ENCODE data around the gene FOXO3. TPM values are rescaled to one million over a fixed set of nuclear protein-coding genes. Genes with fewer than 3 reads are reported as not detected.

The FOXO3 gene
- total and polyA plus RNA-seq, 2 experiments from 2014 or later: 19.7 to 36.6 TPM

DNA sequence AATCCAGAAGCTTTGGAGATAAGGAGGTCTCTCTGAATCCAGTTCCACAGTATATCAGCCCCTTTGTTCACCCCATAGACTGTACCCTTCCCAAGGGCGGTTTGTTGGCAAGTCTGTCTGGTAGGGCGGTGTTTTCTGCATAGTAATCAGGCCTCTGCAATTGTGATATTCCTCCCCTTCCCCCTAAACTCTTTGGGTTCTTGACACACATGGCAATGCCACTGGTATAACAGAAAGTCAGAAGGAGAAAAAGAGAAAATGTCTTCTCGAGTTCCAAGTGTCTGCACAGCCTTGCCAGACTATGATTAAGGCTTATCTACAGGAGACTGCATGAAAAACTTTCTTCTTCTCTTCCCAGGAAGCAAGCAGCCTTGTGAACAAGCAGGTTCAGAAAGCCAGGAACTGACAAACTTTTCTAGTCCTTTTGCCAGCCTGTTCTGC lies 45.6 kb downstream of the FOXO3 start:
- Histone ChIP-seq H2AFZ (no peak overlapping the region), H3K36me3 (ENCODE audit: low read depth) (no peaks in the 10 kb centered on the region), H3K27me3 (replicated peaks; ENCODE audit: insufficient read depth) (no peaks in the 10 kb centered on the region), H3K9me3 (ENCODE audit: low read depth) (no peaks in the 10 kb centered on the region), H3K79me2 (ENCODE audit: insufficient read depth) (peaks cover 100% of the 10 kb centered on the region), H3F3A (ENCODE audit: insufficient read depth) (peaks cover 30% of the 10 kb centered on the region), H3K27ac (no peak overlapping the region), H3K4me2 (ENCODE audit: unreplicated experiment) (no peak overlapping the region), H3K9me2 (ENCODE audit: insufficient read depth) (no peaks in the 10 kb centered on the region), H3K4me3 (no peak overlapping the region), H4K20me1 (ENCODE audit: insufficient read depth) (peaks cover 43% of the 10 kb centered on the region; the same call in 1 of the 2 replicates), H3K9ac (no peak overlapping the region), H3K4me1 (ENCODE audit: insufficient read depth) (peaks cover 25% of the 10 kb centered on the region)
- DNase-seq: no peak
- 96% methylated on average over 3 of the region's 3 CpGs for WGBS, 2 experiments (ENCODE audit: low coverage in 1 of 2, low lambda C conversion rate in 2 of 2, missing lambda C conversion rate in 2 of 2)
- no peak for TF ChIP-seq EZH2phosphoT487 (IDR thresholded peaks at IDR 0.05; ENCODE audit: insufficient read depth, low read depth)
- in situ Hi-C loops (cut with MboI): no loop called here

DNA sequence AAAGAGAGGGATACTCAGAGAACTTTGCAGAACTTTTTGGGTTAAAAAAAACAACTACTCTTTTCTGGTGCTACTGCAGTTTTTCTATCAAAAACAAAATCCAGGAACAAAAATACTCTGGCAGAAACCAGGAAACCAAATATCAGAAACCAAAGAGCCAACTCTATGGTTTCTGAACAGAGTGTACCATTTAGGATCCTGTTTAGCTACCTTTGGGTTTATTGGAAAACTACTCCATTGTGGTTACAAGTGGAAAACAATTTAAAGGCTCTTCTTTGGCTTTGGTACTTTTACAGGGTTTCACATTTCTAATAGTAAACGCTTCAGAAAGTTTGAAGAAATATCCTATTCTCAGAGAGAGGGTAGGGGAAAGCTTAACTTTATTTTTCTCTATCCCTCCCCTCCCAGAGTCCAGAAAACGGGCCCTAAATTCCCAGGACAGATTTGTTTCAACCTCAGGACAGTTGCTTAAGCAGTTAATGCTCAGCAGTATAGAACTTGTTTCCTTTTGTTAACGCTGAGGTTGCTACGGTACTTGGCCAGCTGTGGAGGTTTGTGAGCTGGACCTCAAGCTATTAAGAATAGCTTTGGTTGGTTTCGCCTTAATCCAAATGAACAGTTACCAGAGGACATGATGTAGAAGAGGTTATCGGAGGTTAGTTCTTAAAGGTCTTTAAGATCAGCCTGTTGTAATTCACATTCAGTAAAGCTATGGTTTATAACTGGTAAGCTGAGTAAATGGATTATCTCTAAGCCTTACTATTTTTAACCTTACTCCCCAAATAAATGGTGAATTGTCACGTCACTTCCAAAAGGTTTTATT lies 47.9 kb downstream of the FOXO3 start:
- Histone ChIP-seq H2AFZ (no peak overlapping the region), H4K20me1 (ENCODE audit: insufficient read depth) (peaks cover 47% of the 10 kb centered on the region; the same call in 1 of the 2 replicates), H3K27ac (peak overlapping the region; percentile 54), H3K4me2 (ENCODE audit: unreplicated experiment) (peak overlapping the region; percentile 56), H3F3A (ENCODE audit: insufficient read depth) (peaks cover 43% of the 10 kb centered on the region), H3K4me1 (ENCODE audit: insufficient read depth) (peaks cover 25% of the 10 kb centered on the region), H3K27me3 (replicated peaks; ENCODE audit: insufficient read depth) (no peaks in the 10 kb centered on the region), H3K79me2 (ENCODE audit: insufficient read depth) (peaks cover 100% of the 10 kb centered on the region), H3K9me2 (ENCODE audit: insufficient read depth) (no peaks in the 10 kb centered on the region), H3K36me3 (ENCODE audit: low read depth) (no peaks in the 10 kb centered on the region), H3K4me3 (no peak overlapping the region), H3K9ac (peak overlapping the region; percentile 0; the same call in 1 of the 2 replicates), H3K9me3 (ENCODE audit: low read depth) (no peaks in the 10 kb centered on the region)
- no peak for DNase-seq
- TF ChIP-seq EZH2 (IDR thresholded peaks at IDR 0.05; ENCODE audit: insufficient read depth, poor library complexity, severe bottlenecking) (no peak), EZH2phosphoT487 (IDR thresholded peaks at IDR 0.05; ENCODE audit: insufficient read depth, low read depth) (no peak)
- 83 to 88% methylated on average over 7 of the region's 7 CpGs for WGBS, 2 experiments (ENCODE audit: low coverage in 1 of 2, low lambda C conversion rate in 2 of 2, missing lambda C conversion rate in 2 of 2)
- in situ Hi-C loops (cut with MboI): no loop called here

- peak; percentile 87 for DNase-seq
- Histone ChIP-seq H3K9ac (no peak overlapping the region), H3K27ac (peak overlapping the region; percentile 54)
Measured at GRCh38 chr6:108609276-108609769, 48.6 kb downstream of the FOXO3 start.

DNA sequence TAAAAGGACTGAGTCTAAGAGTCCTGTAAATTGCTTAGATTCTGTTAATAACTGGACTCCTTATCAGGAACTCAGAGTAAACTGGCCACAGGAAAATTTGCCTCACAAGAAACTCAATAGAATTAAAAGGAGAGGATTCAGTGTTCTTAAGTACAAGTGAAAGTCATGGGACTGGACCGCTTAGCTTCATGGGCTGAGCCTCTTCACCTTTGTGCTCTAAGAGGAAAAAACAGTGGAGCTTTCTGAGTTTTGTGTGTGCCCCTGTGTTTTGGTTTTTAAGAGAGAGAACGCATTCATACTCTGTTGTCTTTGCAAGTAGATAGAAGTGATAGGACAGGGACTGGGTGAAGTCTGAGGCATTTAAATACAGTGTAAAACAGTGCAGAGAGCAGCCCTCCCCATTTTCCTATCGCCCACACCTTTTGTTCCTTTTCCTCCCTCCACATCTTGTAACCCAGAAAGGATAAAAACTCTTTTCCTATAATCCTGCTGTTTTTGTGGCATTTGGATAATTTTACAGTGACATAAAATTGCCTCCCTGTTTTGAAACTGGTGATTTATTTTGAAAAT lies 49.6 kb downstream of the FOXO3 start:
- TF ChIP-seq EZH2phosphoT487 (IDR thresholded peaks at IDR 0.05; ENCODE audit: insufficient read depth, low read depth): no peak
- TF ChIP-seq EZH2 (IDR thresholded peaks at IDR 0.05; ENCODE audit: insufficient read depth, poor library complexity, severe bottlenecking): no peak
- peaks cover 47% of the 10 kb centered on the region for H3F3A ChIP-seq (ENCODE audit: insufficient read depth)
- no peaks in the 10 kb centered on the region for H3K36me3 ChIP-seq (ENCODE audit: low read depth)
- in situ Hi-C loops (cut with MboI): no loop called here
- H4K20me1 ChIP-seq (ENCODE audit: insufficient read depth): peaks cover 52% of the 10 kb centered on the region; the same call in 1 of the 2 replicates
- no peak overlapping the region for H3K9ac ChIP-seq
- H3K27ac ChIP-seq: no peak overlapping the region
- H3K4me1 ChIP-seq (ENCODE audit: insufficient read depth): peaks cover 34% of the 10 kb centered on the region
- no peak for DNase-seq
- H3K79me2 ChIP-seq (ENCODE audit: insufficient read depth): peaks cover 100% of the 10 kb centered on the region
- H3K27me3 ChIP-seq (replicated peaks; ENCODE audit: insufficient read depth): no peaks in the 10 kb centered on the region
- WGBS, 2 experiments (ENCODE audit: low coverage in 1 of 2, low lambda C conversion rate in 2 of 2, missing lambda C conversion rate in 2 of 2): 98% methylated on average over 3 of the region's 3 CpGs
- no peak overlapping the region for H3K4me2 ChIP-seq (ENCODE audit: unreplicated experiment)
- no peak overlapping the region for H3K4me3 ChIP-seq
- H2AFZ ChIP-seq: no peak overlapping the region
- H3K9me2 ChIP-seq (ENCODE audit: insufficient read depth): no peaks in the 10 kb centered on the region
- no peaks in the 10 kb centered on the region for H3K9me3 ChIP-seq (ENCODE audit: low read depth)

More at GRCh38 chr6:108609276-108609769, 48.6 kb downstream of the FOXO3 start:
- Histone ChIP-seq H3K9me2 (ENCODE audit: insufficient read depth) (no peaks in the 10 kb centered on the region), H3K4me2 (ENCODE audit: unreplicated experiment) (peak overlapping the region; percentile 56), H2AFZ (no peak overlapping the region), H3F3A (ENCODE audit: insufficient read depth) (peaks cover 47% of the 10 kb centered on the region), H3K4me1 (ENCODE audit: insufficient read depth) (peaks cover 28% of the 10 kb centered on the region), H3K4me3 (no peak overlapping the region), H4K20me1 (ENCODE audit: insufficient read depth) (peaks cover 48% of the 10 kb centered on the region; the same call in 1 of the 2 replicates), H3K9me3 (ENCODE audit: low read depth) (no peaks in the 10 kb centered on the region), H3K27me3 (replicated peaks; ENCODE audit: insufficient read depth) (no peaks in the 10 kb centered on the region), H3K79me2 (ENCODE audit: insufficient read depth) (peaks cover 100% of the 10 kb centered on the region), H3K36me3 (ENCODE audit: low read depth) (no peaks in the 10 kb centered on the region)
- 80 to 82% methylated on average over 5 of the region's 5 CpGs for WGBS, 2 experiments (ENCODE audit: low coverage in 1 of 2, low lambda C conversion rate in 2 of 2, missing lambda C conversion rate in 2 of 2)
- in situ Hi-C loops (cut with MboI): no loop called here
- no peak for TF ChIP-seq EZH2phosphoT487 (IDR thresholded peaks at IDR 0.05; ENCODE audit: insufficient read depth, low read depth)
- TF ChIP-seq EZH2 (IDR thresholded peaks at IDR 0.05; ENCODE audit: insufficient read depth, poor library complexity, severe bottlenecking): no peak

All from GM23248 (cell line).